Tibial nerve (tissue), 4 donors: ENCODE results near the gene PNCK. TPM values are rescaled to one million over a fixed set of nuclear protein-coding genes. Genes with fewer than 3 reads are reported as not detected.

Experiments
- DNase-seq, 2 donors: peaks; one replicate each; pipeline ENCODE4 v3.0.0-alpha.2; 2019; ENCODE audit warnings: low spot score in 2 of 2
- H3K27ac ChIP-seq, 4 donors: fragments of 200-600 bp; sonication (generic) in 3 of 4; one replicate each; pipeline ENCODE4 v1.5.1; 2017 to 2019; ENCODE audit warnings: mild to moderate bottlenecking in 1 of 4
- H3K27me3 ChIP-seq, 2 donors: fragments of 200-600 bp; sonication (generic) in 1 of 2; one replicate each; pipeline versions ENCODE4 v1.5.1 to v1.6.0; 2017 to 2019
- H3K36me3 ChIP-seq, 3 donors: fragments of 200-600 bp; sonication (generic); one replicate each; pipeline ENCODE4 v1.5.1; 2018 to 2019
- H3K4me1 ChIP-seq, 4 donors: fragments of 200-600 bp; sonication (generic) in 3 of 4; one replicate each; pipeline ENCODE4 v1.5.1; 2017 to 2019
- H3K4me3 ChIP-seq, 4 donors: fragments of 200-600 bp; sonication (generic) in 3 of 4; one replicate each; pipeline ENCODE4 v1.5.1; 2017 to 2019; ENCODE audit warnings: mild to moderate bottlenecking in 1 of 4, moderate library complexity in 1 of 4
- H3K9me3 ChIP-seq, 4 donors: fragments of 200-600 bp; sonication (generic) in 3 of 4; one replicate each; pipeline ENCODE4 v1.5.1; 2017 to 2019
- EP300 ChIP-seq, 2 donors: sonication (generic); formaldehyde crosslinking; IDR thresholded peaks; one replicate each; pipeline ENCODE4 v1.6.1; 2017; ENCODE audit warnings: antibody characterized with exemption in 2 of 2, mild to moderate bottlenecking in 1 of 2
- POLR2A ChIP-seq, 2 donors: fragments of 450-650 bp; IDR thresholded peaks; one replicate each; pipeline ENCODE4 v1.6.1; 2017; ENCODE audit warnings: antibody characterized with exemption in 2 of 2, mild to moderate bottlenecking in 2 of 2, moderate library complexity in 2 of 2
- WGBS, 2 donors: methylation state at CpG; one replicate each; pipeline ENCODE4 v1.1.5; 2018; 5-methylcytosine and 5-hydroxymethylcytosine counted together
- small RNA-seq: library from RNA; depleted of rRNA; stranded (forward); fragments of <200 nt; gene quantifications from one replicate; pipeline ENCODE3, GENCODE V24; 2016
- total RNA-seq, 4 donors: library from RNA; depleted of rRNA; stranded (reverse); fragments of >200 nt; gene quantifications; one replicate each; pipeline ENCODE4 v1.1.0, GENCODE V29; 2016
- TF ChIP-seq, protein P1 (sequence below), 5 experiments: fragments of 200-600 bp in 3 of 5; fragments of 450-650 bp in 2 of 5; sonication (generic) in 3 of 5; IDR thresholded peaks; one replicate each; pipeline ENCODE4 v1.5.1; 2016 to 2019; ENCODE audit warnings: antibody characterized with exemption in 5 of 5, mild to moderate bottlenecking in 3 of 5, moderate library complexity in 2 of 5

PNCK gene
- total RNA-seq, 4 donors from 2014 or later: 0.63 to 4.5 (median 3.6) TPM; not detected in 1

DNA sequence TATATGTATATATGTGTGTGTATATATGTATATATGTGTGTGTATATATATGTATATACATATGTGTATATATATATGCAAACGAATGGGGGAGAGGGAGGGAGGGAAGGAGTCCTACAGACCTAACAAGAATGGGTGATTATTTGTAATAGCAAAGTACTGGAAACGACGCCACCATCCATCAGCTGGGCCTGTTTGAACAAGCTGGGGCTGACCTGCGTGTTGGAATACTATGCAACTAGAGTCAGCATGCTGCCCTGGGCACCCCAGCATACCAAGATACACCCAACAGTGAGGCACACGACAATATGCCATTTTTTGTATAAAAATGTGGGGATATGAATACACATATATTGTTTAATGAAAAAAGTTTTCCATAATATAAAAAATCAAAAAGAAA, 53.0 kb downstream of the PNCK start:
- TF ChIP-seq, protein P1, sequence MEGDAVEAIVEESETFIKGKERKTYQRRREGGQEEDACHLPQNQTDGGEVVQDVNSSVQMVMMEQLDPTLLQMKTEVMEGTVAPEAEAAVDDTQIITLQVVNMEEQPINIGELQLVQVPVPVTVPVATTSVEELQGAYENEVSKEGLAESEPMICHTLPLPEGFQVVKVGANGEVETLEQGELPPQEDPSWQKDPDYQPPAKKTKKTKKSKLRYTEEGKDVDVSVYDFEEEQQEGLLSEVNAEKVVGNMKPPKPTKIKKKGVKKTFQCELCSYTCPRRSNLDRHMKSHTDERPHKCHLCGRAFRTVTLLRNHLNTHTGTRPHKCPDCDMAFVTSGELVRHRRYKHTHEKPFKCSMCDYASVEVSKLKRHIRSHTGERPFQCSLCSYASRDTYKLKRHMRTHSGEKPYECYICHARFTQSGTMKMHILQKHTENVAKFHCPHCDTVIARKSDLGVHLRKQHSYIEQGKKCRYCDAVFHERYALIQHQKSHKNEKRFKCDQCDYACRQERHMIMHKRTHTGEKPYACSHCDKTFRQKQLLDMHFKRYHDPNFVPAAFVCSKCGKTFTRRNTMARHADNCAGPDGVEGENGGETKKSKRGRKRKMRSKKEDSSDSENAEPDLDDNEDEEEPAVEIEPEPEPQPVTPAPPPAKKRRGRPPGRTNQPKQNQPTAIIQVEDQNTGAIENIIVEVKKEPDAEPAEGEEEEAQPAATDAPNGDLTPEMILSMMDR (IDR thresholded peaks at IDR 0.05): no peak
- TF ChIP-seq EP300 (IDR thresholded peaks at IDR 0.05) (no peak), POLR2A (IDR thresholded peaks at IDR 0.05) (no peak)
- no peaks in the 10 kb centered on the region for H3K9me3 ChIP-seq
- WGBS, 2 donors: 75 to 81% methylated on average over 5 of the region's 5 CpGs
- no peaks in the 10 kb centered on the region for H3K36me3 ChIP-seq
- H3K4me1 ChIP-seq: no peaks in the 10 kb centered on the region
- H3K27me3 ChIP-seq: peaks cover 0 to 28% of the 10 kb centered on the region in 2 donors
- no peak for DNase-seq
- H3K27ac ChIP-seq: no peak overlapping the region
- H3K4me3 ChIP-seq: no peak overlapping the region

Small RNA genes within 50 kb of the gene (small RNA-seq; reads per million reads assigned to genes)
- gene RN7SL687P: not detected

Other genes starting within 250 kb of the PNCK start
- 1 to 10 TPM; 1.5 to 4.4 (median 3.3) TPM for gene TREX2, start 227.8 kb downstream of the PNCK start, total RNA-seq
- gene HAUS7, start 203.2 kb downstream of the PNCK start, total RNA-seq: 10 to 100 TPM; 27.8 to 79.8 (median 30.6) TPM
- 100 to 1,000 TPM in 1 of 4 donors, 10 to 100 TPM in 3; 25.6 to 103 (median 59.0) TPM for gene BGN, start 178.8 kb downstream of the PNCK start, total RNA-seq
- gene ATP2B3, start 156.2 kb downstream of the PNCK start, total RNA-seq: not detected
- 10 to 100 TPM; 26.4 to 36.9 (median 32.2) TPM for gene CCNQ, start 74.7 kb downstream of the PNCK start, total RNA-seq
- not detected for gene DUSP9, start 26.6 kb downstream of the PNCK start, total RNA-seq
- gene SLC6A8, start 14.1 kb upstream of the PNCK start, total RNA-seq: 10 to 100 TPM; 14.4 to 26.7 (median 21.9) TPM
- 100 to 1,000 TPM in 3 of 4 donors, 10 to 100 TPM in 1; 99.0 to 126 (median 114) TPM for gene BCAP31, start 50.6 kb upstream of the PNCK start, total RNA-seq
- gene ABCD1, start 51.0 kb upstream of the PNCK start, total RNA-seq: 10 to 100 TPM; 13.0 to 36.6 (median 15.0) TPM
- 10 to 100 TPM; 45.4 to 77.7 (median 50.3) TPM for gene PLXNB3, start 90.4 kb upstream of the PNCK start, total RNA-seq
- 1 to 10 TPM in 2 of 4 donors, under 1 TPM in 2; 0.87 to 5.1 (median 1.4) TPM for gene SRPK3, start 107.2 kb upstream of the PNCK start, total RNA-seq
- 100 to 1,000 TPM in 1 of 4 donors, 10 to 100 TPM in 3; 48.9 to 101 (median 83.2) TPM for gene IDH3G, start 120.6 kb upstream of the PNCK start, total RNA-seq
- 100 to 1,000 TPM in 3 of 4 donors, 10 to 100 TPM in 1; 93.6 to 156 (median 131) TPM for gene SSR4, start 120.9 kb upstream of the PNCK start, total RNA-seq
- gene PDZD4, start 156.7 kb upstream of the PNCK start, total RNA-seq: 10 to 100 TPM; 19.9 to 24.6 (median 21.2) TPM
- 10 to 100 TPM; 23.7 to 53.7 (median 46.3) TPM for gene L1CAM, start 212.4 kb upstream of the PNCK start, total RNA-seq
- 1 to 10 TPM; 2.1 to 9.3 (median 5.7) TPM for gene AVPR2, start 230.9 kb upstream of the PNCK start, total RNA-seq